NCI-H69 (cell line): ENCODE data around the gene IGFLR1.
"Not testable (repeated sequence)": the region's sequence is repeated elsewhere in the genome, so short reads cannot be mapped to it uniquely, and the experiment has no call there.

Experiments used
- DNase-seq: peaks from one replicate; lab custom pipeline; 2025; lab: John Stamatoyannopoulos, UW

The IGFLR1 gene

DNA sequence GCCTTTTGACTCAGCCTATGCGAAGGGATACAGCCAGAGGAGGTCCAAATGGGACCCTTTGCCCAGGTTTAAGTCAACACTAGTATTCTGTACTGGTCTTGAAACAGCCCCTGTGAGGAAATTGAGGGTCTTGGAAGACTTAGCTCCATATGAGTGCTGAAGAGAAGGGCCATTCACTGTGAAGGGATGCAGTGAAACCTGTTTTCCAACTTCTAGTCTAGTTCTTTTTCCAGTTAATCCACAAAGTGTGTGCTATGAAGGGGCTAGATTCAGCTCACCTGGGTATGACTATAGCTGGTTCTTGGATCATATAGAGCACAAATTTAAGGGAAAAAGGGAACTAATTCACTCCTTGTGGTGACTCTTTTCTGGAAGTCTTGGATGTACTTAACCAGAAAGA, 33.9 kb downstream of the IGFLR1 start:
- no peak for DNase-seq

DNA sequence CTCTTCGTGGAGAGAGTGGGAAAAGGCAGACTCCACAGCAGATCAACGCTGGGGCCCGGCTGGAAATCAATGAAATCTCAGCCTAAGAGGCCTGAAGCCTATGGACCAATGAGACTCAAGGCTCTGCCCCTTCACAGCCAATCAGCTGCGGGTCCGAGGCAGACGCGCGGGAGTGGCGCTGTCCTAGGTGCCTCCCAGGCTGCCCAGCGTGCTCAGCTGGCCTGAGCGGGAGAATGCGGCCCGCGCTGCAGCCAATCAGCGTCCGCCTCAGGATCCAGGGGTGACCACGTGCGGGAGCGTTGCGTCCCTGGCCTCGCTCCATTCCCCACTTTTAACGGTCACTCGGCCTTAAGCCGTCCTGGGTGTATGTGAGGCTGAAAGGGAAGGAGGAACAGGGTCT, 38.0 kb downstream of the IGFLR1 start, which contains the start of gene ZBTB32:
Gene ZBTB32 (plus strand): TSS at position 341 of the 400 bp plus-strand sequence. CDS start 10,069 bp downstream, outside the sequence.
- no peak for DNase-seq

DNA sequence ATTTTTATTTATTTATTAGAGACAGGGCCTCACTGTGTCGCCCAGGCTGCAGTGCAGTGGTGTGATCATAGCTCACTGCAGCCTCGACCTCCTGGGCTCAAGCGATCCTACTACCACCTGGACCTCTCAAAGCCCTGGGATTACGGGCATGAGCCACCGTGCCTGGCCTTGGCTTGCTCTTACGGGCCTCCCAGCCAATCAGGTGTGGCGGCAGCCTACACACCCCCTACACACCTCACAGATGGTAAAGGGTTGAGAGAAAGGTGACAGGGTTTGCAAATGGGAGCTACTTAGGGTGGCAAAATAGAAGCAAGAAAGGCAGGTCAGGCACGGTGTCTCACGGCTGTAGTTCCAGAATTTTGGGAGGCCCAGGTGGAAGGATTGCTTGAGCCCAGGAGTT, 38.9 kb downstream of the IGFLR1 start:
- peak; percentile 37 for DNase-seq

DNA sequence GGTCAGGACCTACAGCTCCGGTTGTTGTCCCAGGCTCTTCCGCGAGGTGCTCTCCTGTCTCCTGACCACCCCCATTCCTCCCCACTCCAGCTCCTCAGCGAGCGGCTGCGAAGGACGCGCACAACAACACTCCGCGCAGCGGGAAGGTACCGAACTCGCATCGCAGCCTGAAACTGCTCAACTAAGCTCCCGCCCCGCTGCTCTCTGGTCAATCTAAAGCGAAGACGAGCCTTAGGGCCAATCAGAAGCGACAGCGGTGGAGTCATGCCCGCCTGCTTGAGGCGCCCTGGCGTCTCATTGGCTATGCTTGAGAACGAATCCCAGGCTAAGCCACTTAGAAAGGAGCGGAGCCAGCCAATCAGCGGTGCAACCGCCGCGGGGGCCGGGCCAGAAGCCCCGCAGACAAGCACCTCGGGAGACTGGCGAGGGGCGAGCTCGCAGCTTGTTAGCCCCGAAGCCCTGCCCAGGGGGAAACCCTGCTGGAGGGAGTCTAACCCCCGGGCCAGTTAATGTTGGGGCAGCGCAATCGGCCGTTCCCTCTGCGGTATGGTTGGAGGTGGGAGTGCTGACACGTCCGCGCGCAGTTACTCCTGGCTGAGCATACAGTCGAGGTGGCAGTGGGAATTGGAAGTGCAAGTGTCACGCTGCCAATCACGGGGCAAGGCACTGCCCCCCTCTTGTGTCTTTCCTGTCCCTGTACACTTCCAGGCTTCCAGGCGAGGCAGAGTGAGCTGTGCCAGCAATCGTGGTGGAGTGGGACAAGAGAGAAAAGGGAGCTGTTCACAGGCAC, 39.8 kb downstream of the IGFLR1 start:
- peak; percentile 100 for DNase-seq

DNA sequence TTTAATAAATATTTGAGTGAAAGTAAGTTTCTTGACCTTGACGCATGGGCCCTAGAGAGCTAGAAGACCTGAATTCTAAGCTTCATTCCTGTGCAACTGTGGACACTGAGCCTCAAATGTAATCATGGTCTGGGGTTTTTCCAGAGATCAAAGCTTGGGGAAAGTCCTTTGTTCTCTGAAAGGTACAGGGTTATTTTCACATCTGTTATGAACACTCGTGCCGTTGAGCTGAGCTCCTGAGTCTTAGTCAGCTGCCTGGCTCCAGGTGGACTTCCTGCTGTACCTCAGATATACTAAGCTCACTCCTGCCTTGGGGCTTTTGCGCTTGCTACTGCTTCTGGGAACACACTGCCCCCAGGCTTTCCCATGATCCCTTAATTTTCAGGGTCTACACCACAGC, 45.4 kb downstream of the IGFLR1 start:
- DNase-seq = no peak

DNA sequence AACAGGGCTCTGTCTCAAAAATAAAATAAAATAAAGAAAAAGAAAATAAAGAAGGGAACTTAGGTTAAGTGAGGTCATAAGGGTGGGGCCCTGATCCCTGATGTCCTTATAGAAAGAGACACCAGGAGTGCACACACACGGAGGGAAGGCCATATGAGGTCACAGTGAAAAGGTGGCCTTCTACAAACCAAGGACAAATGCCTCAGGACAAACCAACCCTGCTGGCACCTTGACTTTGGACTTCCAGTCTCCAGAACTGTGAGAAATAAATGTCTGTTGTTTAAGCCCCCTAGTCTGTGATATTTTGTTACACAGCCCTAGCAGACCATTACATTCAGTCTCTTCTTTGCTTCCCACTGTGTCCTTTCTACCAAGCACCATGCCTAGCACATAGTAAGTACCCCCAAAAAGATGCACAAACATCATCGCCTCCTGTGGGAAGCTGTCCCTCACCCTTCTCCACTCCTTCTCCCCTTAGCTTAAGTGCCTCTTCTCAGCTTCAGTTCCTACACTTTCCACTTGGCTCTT, 46.3 kb downstream of the IGFLR1 start:
- no peak for DNase-seq

DNA sequence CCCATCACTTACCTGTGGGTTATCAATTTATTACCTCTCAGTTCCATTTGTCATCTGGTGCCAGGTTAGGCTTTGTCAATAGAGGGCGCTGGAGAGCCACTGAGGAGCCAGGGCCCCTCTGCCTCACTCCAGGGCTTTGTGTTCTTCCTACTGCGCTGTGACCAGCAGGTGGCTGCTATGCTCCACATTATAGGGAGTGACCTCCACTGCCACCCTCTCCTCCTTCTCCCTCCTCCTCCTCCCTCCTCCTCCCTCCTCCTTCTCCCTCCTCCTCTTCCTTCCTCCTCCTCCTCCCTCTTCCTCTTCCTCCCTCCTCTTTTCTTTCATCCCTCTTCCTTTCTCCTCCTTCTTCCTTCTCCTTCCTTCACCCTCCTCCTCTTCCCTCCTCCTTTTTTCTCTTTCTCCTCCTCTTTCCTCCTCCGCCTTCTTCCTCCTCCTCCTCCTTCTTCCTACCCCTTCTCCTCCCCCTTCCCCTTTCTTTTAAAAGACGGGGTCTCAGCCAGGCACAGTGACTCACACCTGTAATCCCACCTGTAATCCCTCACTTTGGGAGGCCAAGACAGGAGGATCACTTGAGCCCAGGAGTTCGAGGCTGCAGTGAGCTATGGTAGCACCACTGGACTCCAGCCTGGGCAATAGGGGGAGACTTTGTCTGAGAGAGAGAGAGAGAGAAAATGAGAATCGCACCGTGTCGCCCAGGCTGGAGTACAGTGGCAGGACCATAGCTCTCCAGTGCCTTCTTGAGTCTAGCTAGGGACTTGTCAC, 48.2 kb downstream of the IGFLR1 start:
- peak; percentile 92 for DNase-seq

DNA sequence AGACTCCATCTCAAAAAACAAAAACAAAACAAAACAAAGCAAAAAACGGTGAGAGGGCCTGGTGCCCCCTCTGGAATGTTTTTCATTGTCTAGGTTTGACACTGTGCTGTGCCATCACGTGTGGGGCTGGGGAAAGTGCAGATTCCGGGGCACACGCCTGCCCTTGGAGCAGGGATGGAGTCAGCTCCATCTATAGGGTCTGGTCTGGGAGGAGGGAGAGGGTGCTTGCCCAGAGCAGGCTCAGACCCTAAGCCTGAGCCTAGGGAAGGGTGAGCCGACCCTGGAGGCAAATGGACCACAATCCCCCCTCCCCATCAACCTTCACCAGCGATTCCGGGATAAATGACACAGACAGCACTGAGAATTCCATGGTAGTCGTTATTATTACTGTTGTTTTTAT, 48.8 kb downstream of the IGFLR1 start:
- DNase-seq = no peak

DNA sequence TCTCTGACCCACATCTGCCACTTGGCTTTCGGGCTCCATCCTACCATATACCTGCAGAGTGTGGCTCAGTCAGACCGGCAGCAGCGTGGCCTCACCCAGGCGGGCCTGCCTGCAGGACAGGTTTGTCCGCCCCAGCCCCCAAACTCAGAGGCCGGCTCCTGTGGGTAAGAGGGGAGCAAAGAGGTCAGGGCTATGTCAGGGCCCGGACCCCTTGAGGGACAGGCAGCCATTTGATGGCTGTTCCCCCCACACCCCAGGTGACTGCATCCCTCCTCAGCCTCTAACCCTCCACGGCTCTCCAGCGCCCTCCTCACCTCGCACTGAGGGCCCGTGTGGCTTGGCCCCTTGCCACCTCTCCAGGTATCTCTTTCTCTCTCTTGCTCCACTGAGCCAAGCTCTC, 50.2 kb downstream of the IGFLR1 start:
- no peak for DNase-seq

DNA sequence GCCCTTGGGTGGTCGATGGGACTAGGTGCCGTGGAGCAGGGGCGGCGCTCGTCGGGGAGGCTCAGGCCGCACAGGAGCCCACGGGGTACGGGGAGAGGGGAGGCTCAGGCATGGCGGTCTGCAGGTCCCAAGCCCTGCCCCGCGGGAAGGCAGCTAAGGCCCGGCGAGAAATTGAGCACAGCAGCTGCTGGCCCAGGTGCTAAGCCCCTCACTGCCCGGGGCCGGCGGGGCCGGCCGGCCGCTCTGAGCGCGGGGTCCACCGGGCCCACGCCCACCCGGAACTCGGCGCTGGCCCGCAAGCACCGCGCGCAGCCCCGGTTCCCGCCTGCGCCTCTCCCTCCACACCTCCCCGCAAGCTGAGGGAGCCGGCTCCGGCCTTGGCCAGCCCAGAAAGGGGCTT, 51.1 kb downstream of the IGFLR1 start:
- not testable (repeated sequence) for DNase-seq

DNA sequence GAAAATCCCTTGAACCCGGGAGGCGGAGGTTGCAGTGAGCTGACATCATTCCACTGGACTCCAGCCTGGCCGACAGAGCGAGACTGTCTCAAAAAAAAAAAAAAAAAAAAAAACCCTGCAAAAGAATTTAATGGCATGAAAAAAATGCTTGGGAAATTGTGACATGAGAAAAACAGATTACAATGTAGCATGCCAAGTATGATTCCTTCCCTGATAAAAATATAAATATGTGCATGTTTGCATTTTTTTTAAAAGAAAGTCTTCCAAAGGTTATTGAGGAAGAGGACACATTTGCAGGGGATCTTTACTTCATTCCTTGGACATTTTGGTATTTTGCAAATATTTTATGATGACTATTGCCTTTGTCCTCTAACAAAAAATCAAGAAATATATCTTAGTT, 52.4 kb downstream of the IGFLR1 start:
- DNase-seq = no peak
